NCI-H2029 (cell line): Measurements from ENCODE around the gene MTFR1L.

ENCODE experiments used
- DNase-seq: peaks from one replicate; lab custom pipeline; 2025; lab: John Stamatoyannopoulos, UW

MTFR1L gene

DNA sequence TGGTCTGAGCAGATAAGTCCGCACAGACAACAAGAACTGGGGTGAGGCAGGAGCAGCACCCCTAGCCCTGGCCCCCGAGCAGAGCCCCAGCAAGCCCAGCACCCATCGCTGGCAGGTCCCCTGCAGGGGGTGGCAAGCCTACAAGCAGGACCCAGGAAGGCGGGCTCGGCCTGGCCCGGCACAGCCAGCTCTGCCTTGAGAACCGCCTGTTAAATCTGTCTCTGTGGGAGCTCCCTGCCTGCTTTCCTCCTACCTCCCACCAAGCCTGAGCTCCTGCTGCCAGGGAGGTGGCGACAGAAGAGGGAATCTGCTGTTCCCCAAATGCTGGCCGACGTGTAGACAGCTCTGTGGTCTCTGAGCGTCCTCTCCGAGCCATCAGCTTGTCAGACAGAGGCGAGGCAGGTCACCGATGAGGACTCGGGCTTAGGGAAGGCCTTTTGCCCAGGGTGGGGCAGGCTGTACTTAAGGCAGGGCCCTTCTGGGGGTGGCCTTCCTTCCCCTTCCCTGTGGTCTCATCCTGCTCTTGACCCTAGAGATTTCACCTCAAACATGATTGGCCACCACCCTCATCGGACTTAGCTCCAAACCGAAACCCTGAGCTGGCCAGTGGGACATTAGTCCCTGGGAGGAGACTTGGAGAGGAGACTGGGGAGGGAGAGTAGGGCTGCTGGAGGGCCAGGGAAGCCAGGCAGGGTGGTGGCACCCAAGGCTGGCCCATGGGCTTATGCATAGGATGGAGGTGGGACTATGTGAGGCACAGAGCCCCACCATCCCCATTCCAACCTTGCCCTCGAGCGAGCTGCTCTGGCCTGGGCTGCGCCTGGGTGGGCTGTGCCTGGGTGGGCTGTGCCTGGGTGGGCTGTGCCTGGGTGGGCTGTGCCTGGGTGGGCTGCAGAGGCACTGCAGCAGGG lies 12.0 kb upstream of the MTFR1L start:
- no peak for DNase-seq

DNA sequence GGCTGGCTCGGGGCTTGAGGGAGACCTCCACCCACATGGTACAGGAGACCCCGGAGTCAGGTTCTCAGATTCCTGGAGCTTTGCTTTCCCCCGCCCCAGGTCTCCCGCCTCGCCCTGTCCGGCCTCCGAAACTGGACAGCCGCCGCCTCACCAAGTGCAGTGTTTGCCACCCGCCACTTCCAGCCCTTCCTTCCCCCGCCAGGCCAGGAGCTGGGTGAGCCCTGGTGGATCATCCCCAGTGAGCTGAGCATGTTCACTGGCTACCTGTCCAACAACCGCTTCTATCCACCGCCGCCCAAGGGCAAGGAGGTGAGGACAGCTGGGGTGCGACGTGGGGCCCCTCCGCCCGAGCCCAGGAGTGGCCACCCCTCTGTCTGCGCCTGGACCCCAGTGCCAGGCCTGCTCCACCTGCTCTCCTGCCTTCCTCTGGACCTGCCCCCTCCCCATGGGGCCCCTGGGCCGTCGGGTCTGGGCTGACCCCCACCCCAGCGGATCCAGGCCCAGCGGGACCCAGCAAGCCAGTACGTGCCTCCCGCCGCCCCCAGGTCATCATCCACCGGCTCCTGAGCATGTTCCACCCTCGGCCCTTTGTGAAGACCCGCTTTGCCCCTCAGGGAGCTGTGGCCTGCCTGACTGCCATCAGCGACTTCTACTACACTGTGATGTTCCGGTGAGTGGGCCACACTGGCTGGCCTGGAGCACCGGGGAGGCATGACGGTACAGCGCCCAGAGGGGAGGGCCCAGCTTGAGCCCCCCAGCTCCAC lies 11.1 kb upstream of the MTFR1L start:
- DNase-seq = no peak

DNA sequence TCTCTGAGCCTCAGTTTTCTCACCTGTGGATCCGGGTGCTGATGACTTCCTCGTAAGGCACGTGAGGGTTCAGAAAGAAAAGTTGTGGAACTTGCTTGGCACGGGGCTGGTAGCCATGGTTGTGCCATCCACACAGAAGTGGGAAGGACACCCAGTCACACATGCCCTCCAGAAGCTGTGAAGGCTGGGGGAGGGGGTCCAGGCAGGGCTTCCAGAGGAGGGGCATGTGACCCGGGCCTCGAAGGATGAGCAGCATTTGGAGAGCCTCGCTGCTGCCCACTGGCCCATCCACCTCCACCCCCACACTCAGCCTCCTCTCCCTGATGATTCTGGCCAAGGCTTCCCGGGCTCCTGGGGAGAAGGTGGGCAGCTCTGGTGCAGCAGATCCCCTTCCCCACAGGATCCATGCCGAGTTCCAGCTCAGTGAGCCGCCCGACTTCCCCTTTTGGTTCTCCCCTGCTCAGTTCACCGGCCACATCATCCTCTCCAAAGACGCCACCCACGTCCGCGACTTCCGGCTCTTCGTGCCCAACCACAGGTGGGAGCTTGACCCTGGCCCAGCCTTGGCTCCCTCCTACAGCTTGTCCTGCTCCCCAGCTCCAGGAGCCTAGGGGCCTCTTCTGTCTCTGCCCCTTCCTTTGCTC lies 10.3 kb upstream of the MTFR1L start:
- no peak for DNase-seq

DNA sequence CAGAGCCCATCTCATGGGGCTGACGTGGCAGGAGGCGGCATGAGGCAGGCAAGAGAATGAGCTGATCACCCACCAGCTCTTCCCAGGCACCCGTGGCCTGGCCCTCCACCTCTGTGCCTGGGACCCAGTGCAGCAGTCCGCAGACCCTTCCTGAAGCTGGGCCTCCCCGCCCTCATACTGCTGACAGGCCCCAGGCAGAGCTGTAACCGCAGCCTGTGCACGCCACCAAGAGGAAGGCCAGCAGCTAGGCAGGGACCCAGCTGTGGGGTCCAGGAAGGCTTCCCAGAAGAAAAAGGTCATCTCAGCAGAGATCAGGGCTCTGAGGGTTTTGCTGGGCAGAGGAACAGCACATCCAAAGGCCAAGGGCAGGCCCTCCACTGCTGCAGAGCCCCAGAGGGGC lies 9.8 kb upstream of the MTFR1L start:
- DNase-seq = no peak

DNA sequence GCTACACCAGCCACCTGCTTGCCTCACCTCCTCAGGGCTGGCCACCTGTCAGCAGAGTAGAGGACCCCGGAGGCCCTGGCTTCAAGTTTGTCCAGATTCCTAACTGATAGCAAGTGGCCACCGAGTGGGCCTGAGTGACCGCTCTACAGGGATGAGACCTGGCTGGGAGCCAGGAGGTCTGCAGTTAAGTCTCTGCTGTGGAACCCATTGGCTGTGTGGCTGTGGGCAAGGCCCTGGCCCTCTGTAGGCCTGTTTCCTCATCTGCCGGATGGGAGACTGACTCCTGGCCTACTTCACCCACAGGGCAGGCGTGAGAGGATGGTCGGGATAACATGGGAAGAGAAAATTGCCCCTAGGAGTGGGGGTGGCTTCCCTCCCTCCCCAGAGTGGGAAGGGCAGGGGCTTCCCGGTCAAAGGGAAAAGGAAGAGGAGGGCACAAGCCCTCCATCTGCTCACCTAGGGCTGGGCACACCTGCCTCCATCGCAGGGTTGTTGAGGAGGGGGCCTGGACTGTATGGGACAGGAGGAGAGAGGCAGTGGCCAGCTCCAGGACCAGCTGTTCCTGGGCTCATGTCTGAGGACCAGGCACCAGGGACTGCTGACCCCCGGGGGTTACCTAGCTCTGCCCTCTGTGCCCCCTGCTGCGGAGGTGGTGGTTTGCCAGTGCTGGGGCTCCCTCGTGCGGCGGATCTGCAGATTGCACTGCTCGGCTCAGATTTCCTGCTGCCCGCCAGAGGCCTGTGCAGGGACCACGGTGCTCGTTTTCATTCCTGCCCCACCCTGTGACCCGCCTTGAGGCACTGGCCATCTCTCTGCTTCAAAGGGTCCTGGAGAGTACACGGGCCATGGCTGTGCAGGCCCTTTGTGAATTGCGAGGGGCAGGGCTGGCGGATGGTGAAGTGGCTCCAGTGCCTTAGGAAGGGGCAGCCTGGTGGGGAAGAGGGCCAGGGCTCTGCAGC lies 9.1 kb upstream of the MTFR1L start:
- peak; percentile 33 for DNase-seq

DNA sequence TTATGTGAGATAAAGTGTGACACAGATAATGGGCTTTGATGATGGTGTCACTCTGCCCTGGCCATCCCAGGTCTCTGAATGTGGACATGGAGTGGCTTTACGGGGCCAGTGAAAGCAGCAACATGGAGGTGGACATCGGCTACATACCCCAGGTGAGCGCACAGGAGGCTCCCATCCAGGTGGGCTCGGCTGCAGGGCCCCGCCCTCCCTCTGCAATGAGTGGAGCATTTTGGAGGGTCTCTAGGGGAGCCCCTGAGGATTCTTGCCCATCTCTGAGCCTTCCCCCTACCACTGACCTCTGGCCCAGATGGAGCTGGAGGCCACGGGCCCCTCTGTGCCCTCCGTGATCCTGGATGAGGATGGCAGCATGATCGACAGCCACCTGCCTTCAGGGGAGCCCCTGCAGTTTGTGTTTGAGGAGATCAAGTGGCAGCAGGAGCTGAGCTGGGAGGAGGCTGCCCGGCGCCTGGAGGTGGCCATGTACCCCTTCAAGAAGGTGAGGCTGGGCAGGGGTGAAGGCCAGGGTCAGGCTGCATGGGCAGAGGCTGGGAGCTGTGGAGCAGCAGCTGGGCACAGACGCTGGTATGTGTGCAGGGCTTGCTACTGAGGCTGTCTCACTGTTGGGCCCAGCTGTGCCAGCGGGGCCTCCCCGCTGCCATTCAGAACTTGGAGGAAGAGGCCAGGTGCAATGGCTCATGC lies 8.2 kb upstream of the MTFR1L start:
- DNase-seq = no peak

DNA sequence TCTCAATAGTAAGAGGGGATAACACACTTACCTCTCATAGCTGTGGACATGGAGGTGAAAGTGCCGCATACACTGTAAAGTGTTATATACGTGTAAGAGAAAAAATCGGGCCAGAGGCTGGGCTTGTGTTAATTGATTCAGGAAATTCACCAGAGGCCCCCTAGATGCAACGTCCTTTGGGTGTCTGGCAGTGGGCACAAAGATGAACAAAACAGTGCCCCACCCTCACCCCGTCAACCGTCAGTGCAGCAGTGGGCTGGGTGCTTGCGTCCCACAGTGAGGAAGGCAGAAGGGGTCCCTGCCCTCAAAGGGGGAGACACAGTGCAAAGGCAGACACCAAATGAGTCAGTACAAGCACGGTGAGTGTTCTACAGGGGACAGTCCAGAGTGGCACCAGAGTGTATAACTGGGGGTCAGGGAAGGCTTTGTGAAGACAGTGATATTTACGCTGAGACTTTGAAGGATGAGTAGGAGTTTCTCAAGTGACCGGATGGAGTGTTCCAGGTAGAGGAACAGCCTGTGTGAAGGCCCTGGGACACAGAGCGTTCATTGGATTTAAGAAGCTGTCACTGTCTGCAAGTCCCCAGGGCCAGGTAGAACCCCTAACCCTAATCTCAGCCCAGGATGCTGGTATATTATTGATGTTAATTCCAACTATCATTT lies 6.6 kb upstream of the MTFR1L start:
- DNase-seq = no peak

DNA sequence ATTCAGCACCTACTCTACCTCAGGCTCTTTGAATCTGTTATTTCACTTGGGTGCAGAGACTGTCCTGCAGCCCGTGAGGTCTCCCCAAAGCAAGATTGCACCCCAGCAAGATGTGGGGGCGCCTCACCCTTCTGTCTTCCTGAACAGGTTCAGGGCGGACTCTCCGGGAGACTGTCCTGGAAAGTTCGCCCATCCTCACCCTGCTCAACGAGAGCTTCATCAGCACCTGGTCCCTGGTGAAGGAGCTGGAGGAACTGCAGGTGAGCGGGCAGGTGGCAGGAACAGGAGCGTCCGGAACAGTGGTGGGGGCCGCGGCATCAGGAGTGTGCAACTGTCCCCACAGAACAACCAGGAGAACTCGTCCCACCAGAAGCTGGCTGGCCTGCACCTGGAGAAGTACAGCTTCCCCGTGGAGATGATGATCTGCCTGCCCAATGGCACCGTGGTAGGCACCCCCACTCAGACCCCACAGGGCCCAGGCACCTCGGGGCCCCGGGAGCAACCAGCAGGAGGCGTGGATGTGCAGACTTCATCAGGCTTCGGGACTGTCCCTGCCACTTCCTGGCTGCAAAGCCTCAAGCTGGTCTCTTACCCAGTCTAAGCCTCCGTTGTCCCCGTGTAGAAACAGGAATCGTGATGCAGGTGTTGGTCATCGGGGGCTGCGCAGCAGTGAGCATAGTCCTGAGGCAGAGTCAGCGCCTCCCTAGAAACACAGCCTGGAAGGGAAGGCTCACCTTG lies 5.9 kb upstream of the MTFR1L start:
- no peak for DNase-seq

DNA sequence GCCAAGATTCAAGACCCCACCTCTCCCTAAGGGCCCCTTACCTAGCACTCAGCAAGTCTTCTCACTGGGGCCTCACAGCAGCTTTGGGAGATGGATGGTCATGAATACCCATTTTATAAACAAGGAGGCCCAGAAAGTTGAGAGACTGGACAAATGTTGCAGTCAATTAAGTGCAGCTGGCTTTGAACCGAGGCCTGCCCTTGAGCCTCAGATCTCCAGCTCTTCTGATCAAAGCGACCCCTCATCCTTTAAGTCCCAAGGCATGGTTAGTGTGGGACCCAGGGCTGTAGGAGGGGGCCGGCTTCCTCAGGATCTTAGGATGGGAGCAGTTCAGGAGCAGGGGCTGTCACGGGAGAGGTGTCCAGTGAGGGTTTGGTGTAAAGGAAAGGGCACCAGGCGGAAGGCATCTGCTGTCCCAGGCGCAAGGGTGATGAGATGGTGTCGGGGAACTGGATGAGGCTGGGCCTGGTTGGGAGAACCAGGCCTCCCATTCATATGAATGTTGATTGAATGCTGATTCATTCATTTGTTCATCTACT lies 5.1 kb upstream of the MTFR1L start:
- DNase-seq = no peak

DNA sequence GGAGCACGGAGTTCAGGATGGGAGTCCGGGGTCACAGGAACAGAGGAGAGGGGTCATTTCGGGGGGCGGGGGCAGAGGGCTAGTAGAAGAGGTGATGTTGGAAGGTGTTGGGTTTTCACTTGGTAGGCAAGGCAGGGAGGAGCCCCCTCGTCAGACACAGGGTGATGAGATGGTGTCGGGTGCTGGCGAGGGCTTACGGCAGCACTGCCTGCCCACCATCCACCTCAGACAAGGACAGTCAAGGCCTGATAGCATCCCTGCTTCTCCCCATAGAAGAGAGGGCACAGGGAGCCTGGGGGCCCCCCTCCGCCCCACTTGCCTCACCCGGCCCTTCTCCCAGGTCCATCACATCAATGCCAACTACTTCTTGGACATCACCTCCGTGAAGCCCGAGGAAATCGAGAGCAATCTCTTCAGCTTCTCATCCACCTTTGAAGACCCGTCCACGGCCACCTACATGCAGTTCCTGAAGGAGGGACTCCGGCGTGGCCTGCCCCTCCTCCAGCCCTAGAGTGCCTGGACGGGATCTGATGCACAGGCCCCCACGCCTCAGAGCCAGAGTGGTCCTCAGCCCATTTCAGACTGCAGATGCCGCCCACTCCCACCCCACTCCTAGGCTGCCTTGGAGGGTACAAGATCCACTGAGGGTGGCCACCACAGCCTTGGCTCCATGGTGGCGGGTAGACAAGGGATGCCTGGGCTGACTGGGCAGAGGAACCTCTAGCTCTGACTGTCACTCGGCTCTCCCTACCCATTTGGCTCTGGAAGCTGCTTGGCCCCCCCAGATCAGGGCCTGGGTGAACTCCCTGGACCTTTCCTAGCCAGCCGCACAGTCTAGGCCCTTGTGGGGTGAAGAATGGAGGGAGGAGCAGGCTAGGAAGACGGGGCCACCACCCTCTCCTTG lies 4.3 kb upstream of the MTFR1L start:
- DNase-seq = no peak

DNA sequence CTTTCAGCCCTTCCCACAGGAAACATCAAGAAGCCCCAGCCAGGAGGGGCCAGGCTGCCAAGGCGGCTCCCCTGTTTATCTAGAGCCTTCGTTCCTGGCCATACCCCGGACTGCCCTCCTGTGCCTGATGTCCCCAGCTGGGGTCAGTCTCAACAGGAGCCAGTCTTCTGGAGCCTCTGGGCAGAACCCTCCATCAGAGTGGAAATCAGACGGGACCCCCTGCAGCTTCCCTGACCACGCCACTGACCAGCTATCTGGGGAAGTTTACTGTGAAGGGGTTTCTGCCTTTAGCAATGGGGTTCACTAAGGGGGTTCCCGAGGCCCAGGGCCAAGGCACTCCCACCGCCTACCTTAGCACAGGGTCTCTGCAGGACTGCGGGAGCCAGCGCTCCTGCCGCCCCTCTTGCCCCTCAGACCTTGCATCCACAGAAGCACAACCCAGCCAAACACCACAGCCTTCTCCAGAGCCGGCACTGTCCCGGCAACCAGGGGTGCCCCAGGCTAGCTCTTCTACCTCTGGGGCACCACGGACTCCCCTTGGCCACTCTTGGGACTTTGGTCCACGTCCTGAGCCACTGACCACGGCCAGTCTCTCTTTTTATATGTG lies 3.5 kb upstream of the MTFR1L start:
- no peak for DNase-seq

DNA sequence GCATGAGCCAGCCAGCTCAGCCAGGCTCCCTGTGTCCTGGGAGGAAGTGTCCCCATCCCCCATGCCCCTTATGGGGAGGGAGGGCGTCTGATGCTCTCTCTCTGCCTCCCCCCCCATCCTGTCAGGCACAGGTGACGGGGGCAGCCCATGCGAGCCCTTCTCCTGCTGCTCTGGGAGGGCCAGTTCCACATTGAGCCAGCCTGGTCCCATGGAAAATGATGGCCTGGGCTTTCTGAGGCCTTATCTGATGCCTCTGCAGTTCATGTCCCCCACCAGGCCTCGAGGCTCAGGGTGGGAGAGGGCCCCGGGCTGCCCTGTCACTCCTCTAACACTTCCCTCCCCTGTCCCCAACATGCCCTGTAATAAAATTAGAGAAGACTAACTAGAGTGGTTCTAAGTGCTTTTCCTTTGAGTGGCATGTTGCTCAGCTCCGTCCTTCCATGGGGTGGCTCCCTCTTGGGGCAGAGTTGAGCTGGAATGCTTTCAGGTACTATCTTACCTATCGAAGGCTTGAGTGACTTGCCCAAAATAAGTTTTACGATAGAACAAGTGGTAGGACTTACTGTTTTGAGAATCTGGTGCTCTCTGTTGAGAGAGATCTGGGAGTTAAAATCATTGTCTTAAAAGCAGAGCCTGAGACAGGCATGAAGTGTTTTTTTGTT lies 1.8 kb upstream of the MTFR1L start:
- no peak for DNase-seq

DNA sequence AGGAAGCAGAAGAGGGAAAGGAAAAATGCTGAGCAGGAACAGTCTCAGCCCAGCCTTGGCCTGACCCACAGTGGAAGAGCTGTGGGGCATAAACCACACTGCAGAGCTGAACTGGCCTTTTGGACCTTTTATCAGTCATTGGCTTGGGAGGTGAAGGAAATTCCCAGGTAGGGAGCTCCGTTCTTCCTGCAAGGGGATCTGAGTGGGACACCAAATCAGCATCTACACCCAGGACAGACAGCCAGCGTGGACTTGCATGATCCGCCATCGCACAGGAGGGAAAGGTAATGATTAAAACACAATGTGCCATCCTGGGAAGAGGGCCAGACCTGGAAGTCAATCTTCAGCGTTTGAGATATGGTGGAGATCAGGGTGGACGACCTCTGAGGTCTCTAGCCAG lies 1.2 kb upstream of the MTFR1L start:
- DNase-seq = no peak

DNA sequence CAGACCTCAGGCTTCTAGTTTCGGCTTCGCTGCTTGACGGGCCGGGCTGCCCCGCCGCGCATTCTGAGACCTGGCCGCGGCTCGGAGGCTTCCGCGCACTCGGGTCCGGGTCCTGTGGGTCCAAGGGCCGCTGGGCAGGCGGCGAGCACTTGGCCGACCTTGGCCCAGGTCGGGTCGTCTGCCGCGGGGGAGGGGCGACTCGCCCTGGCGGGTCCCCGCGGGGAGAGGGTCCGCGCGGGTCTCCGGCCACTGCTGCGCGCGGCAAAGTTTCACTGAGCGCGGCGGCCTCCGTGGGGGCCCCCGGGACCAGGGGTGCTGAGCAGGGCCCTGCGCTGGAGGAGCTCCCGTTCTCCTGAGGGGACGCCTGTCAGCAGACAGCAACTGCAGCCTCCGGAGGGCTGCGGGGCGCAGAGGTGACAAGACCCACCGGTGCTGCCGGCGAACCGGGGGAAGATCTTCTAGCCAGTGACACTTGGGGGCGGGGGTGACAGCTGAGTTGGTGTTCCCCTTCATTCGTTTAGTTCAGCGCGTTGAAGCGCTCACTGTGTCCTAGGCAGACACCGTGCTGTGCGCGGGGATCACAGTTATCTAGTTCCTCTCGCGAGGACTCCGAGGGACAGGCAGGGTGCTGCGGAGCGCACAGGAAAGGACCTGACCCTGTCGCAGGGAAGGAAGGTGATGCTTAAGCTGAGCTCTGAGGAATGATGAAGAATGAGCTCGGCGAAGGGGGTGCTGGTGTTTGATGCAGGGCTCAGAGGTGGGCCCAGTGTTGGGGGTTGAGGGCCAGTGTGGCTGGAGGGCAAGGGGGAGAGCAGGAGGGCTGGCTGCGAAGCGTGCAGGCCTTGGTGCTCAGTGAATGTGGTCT lies 725 bp downstream of the MTFR1L start:
- DNase-seq = no peak

DNA sequence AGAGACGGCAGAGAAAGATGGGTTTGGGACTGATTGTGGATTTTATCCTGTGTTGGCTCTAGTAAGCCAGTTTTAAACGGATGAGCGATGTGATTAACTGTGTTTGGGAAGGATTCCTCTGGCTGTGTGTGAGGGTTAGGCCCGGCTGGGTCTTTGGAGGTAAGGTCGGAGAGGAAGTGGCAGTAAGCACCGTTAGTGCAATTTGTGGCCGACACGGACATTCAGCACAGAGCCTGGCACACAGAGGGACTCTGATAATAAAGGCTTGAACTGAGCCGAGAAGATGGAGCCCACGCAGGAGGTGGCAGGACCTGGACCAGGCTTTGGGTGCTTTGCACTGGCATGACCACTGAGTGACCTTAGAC lies 1.3 kb downstream of the MTFR1L start:
- DNase-seq = no peak

DNA sequence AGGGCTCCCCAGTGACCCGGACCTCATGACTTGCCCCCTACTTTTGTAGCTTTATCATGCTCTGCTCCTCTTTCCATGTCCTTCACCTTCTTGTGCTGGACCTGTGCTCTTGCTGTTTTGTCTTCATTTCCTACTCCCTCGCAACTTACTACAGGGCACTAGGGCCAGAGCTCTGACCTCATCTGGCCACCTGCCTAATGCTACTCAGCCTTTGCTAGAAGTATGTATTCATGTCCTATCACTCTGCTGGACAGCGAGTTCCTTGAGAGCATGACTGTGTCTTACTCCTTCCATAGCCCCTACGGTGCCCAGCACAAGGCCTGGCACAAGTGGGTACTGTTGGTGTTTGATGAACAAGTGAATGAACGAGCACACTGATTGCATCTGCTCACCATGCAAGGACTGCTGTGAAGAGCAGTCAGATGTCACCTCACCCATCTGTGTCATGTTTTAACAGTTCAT lies 1.9 kb downstream of the MTFR1L start:
- no peak for DNase-seq
